DND-41 (cell line): Measurements from ENCODE around the gene LPCAT2.

Source experiments
- CTCF ChIP-seq: IDR thresholded peaks from 2 replicates; pipeline ENCODE4 v1.5.1; 2012; ENCODE audit warnings: borderline replicate concordance, low read length, moderate library complexity, mild to moderate bottlenecking; ENCODE audit not compliant: poor library complexity, severe bottlenecking; ENCODE audit errors: extremely low read depth
- EZH2 ChIP-seq: IDR thresholded peaks from 3 replicates; pipeline ENCODE4 v1.6.1; 2012; ENCODE audit warnings: borderline replicate concordance, low read depth, mild to moderate bottlenecking, moderate library complexity, low read length, inconsistent platforms; ENCODE audit not compliant: severe bottlenecking

DNA sequence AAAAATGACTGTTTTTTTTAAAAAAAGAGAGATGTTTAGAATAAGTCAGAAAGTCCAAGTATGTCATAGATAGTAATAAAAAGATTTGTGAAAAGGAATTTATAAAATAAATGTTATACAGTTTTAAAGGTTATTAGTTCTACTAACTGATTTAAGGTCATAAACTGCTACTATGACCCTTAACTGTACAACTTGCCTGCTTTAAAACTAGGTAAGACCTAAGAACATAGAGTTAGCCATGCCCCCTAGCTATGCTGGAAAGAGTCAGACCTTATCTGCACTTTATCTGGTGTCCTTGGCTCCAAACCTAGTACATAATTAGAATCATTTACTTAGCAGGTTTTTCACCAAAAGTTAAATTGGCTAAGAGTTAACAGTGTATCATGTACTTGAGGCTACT, 123.4 kb downstream of the LPCAT2 start:
- TF ChIP-seq CTCF (no peak), EZH2 (no peak)
